DND-41 (cell line): ENCODE data around the gene MED31.
A peak's percentile ranks its signal among the peaks of the same experiment; 100 is the strongest.

Experiments
- CTCF ChIP-seq: IDR thresholded peaks from 2 replicates; pipeline ENCODE4 v1.5.1; 2012; ENCODE audit warnings: borderline replicate concordance, low read length, moderate library complexity, mild to moderate bottlenecking; ENCODE audit not compliant: poor library complexity, severe bottlenecking; ENCODE audit errors: extremely low read depth
- EZH2 ChIP-seq: IDR thresholded peaks from 3 replicates; pipeline ENCODE4 v1.6.1; 2012; ENCODE audit warnings: borderline replicate concordance, low read depth, mild to moderate bottlenecking, moderate library complexity, low read length, inconsistent platforms; ENCODE audit not compliant: severe bottlenecking

GRCh38 chr17:6677158-6677831 lies 25.9 kb upstream of the MED31 start:
- TF ChIP-seq CTCF (no peak), EZH2 (peak; percentile 43)
